NCI-H1105 treated with DMSO at 0.1 percent for 48 hours (cell line): Measurements from ENCODE around the gene FANCI.

Experiments
- DNase-seq: peaks from one replicate; lab custom pipeline; 2025; lab: John Stamatoyannopoulos, UW

FANCI gene

DNA sequence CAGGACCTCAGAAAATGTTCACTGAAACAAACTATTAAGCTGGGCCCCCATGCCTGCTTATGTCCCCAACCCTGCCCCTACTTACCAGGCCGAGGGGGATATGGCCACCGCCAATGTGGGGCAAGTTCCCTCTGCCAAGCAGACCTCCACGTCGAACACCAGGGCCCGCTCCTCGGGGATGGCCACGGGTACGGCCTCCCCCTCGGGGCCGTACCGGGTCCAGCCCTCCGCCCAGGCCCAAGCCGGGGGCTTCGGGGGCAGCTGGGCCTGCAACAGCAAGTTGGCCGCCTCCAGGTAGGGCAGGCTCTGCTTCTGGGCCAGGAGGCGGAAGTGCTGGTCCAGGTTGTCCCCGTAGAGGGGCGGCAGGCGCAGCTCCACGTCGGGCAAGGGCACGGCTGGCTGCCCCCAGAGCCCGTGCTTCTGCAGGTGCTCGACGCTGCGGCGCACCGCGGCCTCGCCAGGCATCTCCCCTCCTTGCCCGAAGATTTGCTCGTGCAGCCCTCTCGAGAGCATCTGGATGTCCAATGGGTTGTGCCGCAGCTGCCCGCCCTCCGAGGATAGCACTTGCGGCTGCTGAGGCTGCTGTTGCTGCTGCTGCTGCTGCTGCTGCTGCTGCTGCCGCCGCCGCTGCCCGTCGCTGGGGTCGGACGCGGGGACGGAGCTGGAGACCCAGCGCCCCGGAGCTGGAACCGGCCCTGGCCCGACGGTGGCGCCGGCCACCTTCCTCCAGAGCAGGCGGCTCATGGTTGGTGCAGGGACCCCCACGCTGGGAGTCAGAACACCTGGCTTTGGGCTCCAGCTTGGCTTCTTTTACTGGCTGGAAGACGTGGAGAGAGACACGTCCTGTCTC, 89.5 kb downstream of the FANCI start:
- DNase-seq: no peak

DNA sequence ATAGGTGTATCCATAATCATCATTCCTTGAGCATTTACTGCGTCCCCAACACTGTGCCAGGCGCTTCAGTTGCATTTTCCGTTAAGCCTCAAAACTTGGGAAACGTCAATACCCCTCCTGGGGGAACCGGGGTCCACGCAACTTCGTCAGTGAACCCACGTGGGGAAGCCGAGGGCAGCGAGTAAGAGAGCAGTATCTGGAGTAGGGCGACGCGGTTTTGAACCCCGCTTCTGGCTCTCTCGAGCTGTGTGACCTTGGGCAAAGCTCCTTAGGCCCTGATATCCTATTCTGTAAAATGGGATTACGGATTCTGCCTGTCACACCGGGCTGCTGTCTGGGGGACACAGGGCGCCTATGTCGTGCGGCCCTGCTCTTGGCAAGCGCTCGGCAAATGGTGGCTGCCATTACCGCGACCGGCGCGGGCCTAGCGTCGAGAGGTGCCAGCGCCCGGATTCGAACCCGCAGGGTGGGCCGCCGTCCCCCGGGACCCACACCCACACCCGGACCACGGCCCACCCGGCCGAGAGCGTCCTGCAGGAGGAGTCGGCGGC, 90.3 kb downstream of the FANCI start:
- no peak for DNase-seq

DNA sequence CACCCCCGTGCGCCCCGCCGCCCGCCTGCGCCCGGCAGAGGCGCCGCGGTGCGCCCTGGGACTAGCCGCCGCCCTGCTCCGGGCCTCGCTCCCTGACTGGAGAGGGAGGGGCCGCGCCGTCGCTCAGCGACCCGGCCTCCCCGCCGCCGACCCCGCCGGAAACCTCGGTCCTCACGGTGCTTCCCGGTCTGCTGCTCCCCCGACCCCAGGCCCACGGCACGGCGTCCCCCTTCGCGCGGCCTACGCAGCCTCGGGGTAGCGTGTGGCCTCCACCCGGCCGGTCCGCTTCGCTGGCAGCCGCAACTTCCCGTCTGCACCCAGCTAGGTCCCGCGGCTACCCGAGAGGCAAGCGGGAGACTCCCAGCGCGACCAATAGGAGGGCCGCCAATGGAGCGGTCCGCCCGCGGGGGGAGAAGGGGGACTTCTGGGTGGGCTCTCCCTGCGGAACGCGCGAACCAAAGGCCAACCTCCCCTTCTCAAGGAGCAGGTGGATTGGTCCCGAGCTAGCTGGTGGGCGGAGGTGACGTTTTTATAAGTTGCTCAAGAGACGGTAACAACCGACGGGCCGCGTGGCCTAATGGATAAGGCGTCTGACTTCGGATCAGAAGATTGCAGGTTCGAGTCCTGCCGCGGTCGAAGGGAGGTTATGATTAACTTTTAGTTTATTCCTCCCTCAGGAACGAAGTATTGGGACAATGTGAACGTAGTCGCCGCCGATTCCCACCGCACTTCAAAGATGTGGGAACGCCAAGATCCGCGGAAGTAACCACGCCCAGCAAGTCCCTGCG, 90.9 kb downstream of the FANCI start, which contains the start of gene POLG:
Gene POLG (minus strand): TSS at position 315 of the 788 bp plus-strand sequence. CDS start 1,070 bp downstream, outside the sequence.
- DNase-seq: peak; percentile 97

DNA sequence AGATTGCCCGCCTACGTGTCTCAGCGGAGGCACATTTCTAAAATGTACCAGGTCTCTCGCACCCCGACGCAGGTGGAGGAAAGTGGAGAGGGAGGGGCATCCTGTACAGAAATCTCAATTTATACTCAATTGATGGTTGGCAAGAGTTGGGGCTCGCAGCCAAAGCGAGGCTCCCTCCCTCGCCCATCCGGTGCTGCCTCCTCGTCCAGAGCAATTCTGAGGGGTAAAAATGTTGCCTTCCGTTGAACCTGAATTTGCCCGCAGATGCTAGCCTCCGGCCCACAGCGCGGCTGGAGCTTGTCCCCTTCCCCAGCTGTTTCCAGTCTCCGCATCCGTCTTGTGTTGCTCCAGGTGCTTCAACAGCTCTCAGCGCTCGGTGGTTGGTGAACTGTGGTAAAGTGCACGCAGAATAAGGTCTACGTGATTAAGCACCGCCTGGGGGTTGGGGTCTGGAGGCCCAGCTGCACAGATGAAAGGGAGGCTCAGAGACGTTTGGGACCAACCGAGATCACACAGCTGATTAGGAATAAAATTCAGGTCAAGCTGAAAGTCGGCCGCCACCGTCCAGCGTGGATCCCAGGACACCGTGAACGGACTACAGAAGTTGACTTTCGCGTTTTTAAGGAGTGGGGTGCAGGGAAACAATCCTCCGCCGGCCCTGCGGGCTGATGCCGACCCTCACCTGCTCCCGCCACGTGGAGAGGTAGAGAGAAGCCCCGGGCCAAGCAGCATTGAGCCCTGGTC, 91.7 kb downstream of the FANCI start:
- peak; percentile 78 for DNase-seq

DNA sequence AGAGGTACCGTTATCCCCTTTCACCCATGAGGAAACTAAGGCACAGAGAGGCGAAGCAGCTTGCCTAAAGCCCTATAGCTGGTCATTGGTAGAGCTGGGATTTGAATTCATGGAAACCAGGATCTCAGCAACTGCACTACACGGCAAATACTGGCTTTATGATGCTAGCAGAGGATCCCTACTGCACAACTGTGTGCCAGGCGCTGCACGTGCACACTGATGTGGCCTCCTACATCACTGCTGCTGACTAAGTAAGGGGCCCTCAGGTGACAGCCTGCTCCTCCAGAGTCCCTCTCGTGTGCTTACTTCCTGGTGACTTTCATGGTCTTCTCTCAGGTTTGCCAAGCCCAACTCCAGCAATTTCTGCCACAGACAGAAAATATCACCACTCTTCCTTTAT, 94.3 kb downstream of the FANCI start:
- no peak for DNase-seq

DNA sequence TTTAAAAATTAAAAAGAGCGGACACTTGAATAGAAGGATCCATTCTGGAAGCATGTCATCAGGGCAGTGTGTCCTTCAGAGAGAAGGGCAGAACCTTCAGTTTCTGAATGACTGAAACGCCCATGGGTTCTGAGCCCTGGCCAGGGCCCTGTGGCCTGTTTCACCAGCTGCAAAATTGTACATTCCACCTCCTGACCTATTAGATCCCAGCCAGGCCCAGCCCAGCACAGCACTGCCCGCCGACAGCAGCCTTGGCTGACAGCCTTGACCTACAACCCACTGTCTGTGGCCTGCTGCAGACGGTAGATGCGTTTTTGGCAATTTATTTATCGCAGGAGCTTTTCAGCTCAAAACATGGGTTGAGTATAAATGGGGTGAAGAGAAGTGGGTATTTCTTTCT, 96.8 kb downstream of the FANCI start:
- no peak for DNase-seq

DNA sequence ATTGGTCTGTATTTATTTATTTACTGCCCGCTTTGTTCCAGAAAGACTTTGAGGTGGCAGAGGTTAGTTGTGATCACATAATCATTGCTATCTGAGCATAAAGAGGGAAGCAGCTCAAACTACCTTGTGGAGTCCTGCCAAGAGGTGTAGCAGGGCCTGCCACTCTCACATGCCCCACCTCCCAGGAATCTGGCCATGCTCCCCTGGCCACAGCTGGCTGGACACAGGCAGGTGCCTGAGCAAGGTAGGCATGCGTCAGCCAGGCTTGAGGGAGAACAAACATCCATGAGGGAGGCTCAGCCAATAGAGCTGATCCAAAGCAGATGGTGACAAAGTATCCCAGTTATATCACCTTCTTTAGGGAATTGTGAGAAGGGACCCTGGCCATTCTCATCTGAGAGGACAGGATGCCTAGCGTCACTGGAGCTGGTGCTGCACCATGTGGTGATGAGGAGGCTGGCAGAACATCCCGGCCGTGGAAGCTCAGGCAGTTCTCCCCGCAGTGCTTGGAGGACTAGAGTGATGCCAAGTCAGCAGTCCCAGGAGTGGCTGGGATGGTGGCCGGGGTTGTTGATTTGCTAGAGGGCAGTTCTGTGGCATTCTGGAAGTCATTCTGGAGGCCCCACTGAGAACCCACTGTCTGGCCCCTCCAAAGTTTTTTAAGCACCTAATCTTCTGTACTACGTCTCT, 97.7 kb downstream of the FANCI start:
- peak; percentile 14 for DNase-seq

DNA sequence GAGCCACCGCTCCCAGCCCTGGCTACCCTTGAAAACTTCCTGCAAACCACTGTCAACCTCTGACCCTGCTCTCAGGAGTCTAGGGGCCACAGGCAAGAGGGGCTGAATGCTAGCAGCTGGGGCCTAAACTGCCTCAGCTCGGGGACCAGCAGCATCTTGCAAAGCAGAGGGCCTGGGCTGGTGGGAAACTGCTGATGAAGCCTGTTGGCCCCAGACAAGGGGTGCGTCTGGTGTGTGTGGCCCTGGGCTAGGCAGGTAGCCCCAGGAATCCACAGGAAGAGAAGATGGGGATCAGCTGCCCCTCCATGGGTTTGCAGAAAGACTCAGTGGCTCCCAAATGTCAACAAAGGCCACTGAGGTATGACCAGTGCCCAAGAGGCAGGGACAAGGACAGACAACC, 99.1 kb downstream of the FANCI start:
- no peak for DNase-seq

DNA sequence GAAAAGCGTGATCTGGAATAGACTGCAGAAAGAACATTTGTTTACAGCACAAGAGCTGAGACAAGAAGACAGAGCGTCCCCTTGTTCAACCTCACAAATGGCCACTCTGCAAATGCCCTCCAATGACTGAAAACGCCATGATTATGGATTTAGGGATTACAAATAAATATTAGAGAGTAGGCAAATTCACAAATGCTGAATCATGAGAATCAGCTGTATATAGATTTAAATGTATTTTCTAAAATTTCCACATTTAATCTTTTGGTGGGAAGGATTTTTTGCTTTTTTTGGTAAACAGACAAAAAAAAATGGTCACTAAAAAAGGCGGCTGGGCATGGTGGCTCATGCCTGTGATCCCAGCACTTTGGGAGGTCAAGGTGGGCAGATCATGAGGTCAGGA, 101.5 kb downstream of the FANCI start:
- no peak for DNase-seq

DNA sequence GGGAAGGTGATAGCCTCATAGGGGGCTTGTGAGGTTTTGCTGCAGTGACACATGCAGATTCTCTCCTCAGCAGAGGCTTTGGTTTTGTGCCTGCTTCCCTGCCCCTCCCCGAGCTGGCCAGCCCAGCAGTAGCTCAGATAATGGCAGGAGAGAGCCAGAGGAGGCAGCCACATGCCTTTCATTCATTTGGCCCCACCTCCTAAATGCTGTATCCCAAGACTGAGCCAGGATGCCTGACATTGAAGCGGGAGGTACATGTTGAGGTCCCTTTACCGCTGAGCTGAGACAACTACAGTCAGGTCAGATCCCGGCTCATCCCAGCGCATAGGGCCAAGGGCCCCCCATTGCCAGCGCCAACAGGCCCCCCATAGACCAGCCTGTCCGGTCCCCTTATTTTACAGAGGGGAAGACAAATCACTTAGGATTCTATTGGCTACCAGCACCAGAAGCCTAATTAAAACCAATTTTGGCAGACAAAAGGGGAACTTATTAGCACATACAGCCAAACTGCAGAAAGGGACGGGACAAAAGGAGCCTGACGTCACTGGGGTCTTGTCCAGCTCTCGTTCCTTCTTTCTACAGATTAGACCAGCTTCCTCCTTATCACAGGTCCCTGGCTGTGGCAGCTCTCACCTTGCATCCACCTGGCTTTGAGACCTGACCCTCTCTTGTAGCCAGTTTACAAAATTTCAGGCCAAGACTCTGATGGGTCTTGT, 102.9 kb downstream of the FANCI start:
- DNase-seq: no peak

DNA sequence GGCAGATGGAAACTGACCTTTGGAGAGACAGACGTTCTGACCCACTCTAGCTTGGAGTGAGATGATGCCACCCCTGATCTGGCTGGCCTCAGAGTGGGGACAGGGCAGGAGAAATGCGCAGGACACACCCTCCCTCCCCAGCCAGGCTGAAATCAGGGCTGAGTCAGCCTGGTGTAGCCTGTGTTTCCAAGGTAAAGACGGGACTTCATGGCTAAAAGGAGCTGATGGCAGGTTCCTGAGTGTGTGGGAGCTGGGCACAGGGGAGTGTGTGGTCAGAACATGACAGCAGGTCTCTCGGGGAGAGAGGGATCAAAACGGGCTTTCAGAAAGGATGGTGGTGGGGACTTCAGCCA, 105.4 kb downstream of the FANCI start:
- DNase-seq: no peak

DNA sequence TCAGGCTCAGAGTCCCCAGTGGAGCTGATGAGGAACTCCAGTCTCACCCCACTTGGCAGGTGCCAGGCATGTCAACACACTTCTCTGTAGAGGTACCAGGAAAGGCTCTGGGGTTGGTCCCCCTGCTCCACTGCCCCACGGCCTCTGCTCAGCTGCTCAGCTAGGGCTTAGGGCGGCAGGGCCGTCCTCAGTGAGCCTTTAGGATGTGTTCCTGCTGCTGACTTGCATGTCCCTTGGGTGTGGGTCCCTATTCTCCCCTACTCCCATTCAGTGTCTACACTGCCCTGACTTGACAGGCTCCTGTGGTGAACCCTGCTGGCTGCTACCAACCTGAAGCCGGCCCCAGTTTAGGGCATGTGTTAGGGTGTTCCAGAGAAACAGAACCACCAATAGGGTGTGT, 108.7 kb downstream of the FANCI start:
- no peak for DNase-seq

DNA sequence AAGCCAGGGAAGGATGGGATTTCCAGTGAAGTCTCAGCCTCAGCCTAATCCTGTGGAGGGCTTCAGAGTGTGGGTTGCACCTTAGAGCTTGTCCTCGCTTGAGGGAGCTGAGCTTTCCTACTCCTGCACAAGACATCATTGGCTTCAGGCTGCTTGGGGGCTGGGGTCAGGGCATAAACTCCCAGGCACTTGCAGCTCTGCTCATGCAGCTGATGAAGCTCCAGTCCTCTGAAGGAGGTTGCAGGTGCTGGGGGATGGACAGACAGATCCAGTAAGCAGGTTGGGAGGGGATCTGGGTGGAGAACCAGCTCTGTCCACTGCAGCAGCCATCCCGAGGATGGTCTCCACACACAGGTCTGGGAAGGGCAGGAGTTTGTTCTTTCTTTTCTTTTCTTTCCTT, 110.2 kb downstream of the FANCI start:
- no peak for DNase-seq

DNA sequence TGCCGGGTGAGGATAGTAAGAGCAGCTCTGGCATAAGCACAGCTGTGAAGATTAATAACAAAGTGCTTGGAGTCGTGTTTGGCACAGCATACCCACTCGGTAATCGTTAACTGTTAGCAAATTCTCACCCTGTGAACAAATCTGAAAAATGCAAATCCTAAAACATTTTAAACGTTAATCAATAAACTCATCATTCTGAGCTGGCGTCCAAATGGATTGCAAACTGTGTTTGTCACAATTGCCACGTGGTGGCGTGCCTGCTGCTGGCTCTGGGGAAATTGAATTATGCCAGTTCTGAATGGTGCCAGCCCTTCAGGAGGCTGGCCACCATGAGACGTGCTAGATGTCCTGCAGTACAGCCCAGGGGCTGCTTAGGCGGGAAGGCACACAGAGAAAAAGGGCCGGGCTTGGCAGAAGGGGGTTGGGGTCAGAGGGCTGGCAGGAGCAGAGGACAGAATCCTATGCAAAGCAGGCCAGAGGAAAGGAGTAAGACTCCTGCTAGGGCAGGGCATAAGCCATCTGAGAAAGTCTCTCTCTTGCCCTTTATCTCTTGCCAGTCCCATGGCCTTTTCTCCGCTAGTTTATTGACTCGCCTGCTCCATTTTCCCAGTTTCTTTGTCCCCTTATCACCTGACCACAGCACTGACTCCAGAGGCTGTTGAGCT, 113.0 kb downstream of the FANCI start:
- DNase-seq: no peak

DNA sequence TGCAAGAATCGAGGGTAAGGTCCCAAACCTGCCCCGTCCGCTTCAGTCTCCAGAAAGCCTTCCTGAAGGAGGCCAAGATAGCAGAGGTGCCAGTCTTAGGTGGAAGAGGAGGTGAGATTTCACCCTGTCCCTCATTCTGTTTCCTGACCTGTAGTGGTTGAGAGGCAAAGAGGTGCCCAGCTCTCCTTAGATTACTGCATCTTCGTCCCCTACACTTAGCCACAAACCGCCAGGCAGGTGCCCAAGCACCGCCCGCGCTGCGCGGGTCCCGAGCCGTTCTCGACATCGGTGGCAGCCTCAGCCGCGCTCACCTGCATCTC, 114.6 kb downstream of the FANCI start:
- no peak for DNase-seq

DNA sequence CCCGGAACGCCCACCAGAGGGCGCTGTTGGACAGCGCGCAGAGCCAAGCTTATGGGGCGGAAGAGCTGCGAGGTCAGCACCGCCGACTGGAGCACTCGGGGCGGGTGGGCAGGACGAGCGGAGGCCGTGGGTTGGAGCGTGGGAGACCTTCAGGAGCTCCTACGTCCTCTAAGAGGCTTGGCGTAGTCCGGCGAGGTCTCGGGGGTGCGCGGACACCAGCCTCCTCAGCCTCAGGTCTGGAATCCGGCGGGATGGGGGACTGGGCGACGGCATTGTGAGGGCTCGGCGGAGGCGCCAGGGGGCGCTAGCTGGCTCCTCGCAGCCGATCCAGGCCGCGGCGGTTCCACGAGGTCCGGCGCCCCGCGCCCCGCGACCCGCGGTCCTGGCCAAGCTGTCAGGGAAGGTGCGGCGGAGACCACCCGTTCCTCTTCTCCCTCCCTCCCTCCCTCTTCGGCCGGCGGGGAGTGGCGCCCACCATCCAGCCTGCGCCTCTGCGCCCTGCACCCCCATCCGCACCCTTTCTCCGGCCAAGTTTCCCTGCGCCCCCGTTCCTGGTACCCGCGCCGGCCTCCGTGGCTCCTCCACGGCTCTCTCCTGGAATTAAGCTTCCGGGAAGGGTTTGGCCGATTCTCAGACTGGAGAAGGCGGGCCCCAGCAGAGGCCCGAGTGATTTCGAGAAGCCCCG, 115.1 kb downstream of the FANCI start:
- peak; percentile 55 for DNase-seq

DNA sequence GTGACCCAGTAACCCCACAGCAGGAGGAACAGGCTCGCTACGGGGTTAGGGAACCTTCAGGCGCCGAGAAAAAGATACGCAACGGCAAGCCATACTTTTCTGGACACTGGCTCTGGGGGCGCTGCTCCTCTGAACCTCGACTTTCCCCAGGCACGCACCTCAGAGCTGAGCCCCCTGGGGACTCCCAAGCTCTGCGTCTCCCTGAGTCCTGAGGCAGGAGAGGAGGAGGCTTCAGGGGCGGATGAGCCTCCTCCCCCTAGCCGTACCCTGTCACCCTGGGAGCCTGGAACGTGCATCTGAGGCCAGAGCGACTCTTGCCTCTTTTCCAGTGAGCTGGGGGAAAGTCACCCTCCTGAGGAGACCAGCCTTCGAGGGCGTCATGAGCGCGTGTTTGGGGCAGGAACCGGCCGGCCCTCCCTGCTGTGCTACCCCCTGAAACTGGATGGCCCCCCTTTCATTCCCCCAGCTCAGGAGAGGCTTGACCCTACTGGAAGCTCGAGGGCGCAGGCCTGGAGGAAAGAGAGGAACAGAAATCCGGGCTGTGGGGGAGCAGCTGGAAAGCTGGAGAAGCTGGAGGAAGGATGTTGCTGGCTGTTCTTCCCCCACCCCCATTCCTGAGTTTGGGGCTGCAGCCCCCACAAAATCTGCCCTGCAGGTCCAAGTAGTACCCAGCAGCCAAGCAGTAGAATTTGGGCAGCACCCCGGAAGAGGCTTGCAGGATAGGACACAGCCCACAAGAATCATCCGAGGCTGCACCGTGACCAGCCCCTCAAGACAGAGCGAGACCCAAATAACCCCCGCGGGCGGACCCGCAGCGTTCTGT, 115.9 kb downstream of the FANCI start:
- no peak for DNase-seq

DNA sequence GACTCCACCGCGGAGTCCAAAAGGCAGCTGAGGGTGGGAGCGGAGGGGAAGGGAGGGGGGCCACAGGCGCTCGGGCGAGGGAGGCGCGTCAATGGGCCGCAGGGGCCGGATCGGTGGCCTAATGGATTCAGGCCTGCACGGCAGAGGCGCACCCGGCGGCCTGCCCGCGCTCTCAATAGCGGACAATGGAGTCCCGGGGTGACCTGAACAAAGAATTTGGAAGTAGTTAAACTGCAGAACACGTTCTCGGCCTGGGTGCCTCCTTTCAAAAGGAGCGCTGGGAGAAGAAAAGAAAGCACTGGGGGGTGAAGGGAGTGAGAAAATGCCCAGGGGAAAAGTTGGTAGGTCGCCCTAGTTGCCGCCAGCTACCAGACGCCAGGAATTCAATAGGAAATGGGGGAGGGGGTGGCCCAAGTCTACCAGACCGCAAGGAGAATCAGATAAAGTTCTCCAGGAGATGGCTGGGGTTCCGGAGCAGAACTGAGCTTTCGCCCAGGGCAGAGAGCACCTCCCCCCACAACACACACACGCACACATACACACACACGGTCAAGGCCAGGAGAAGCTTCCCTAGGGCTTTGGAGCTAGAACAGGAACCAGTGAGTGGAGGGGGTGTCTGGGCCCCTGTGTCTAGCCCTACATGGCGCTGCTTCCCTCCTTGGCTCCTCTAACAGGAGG, 116.7 kb downstream of the FANCI start:
- no peak for DNase-seq
